Measurements from ENCODE around the gene PRMT9. TPM values are rescaled to one million over a fixed set of nuclear protein-coding genes. Genes with fewer than 3 reads are reported as not detected.

PRMT9 gene
- total and polyA plus RNA-seq, 2 of the 4 experiments (the other 2 are of a cell fraction), result 5.0 to 14.2 TPM

DNA sequence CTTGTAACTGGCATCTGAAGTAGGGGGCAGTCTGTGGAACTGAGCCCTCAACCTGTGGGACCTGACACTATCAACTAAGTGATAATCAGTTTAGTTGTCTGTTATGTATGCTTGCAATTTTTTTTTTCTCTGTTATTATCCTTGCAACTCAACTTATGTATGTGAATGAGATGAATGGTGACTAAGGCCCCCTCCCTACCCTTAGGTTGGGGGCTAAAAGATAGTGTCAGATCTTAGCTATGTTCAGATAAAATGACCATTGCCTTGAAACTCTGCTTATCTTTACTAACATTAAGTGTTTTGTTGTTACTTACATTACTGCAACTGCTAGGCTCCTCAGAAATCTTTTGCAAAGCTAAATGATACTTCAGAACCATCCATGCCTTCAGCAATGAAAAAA is 35.3 kb downstream of the PRMT9 start:
- Histone ChIP-seq H3K4me1 (ENCODE audit: control insufficient read depth, insufficient read depth, low read length) (no peaks in the 10 kb centered on the region), H4K20me1 (ENCODE audit: insufficient read depth, low read length) (no peaks in the 10 kb centered on the region), H2BK5ac (ENCODE audit: low read depth, low read length, poor library complexity, severe bottlenecking) (no peak overlapping the region), H2BK15ac (ENCODE audit: low read depth, low read length) (no peak overlapping the region), H3K4ac (ENCODE audit: low read depth, low read length) (no peak overlapping the region), H2AK5ac (ENCODE audit: low read depth, low read length) (no peak overlapping the region), H2BK120ac (ENCODE audit: low read depth, low read length) (no peak overlapping the region), H3K9me3 (ENCODE audit: control insufficient read depth, insufficient read depth, low read length) (no peaks in the 10 kb centered on the region), H3K79me1 (ENCODE audit: low read depth in 1 of 2, low read length in 2 of 2) (peaks cover 14 to 15% of the 10 kb centered on the region in 2 experiments), H3K4me2 (ENCODE audit: low read depth, low read length) (no peak overlapping the region), H3K9ac (ENCODE audit: low read depth, low read length) (no peak overlapping the region), H3K18ac (ENCODE audit: low read depth, low read length) (no peak overlapping the region), H2AFZ (replicated peaks; ENCODE audit: low read length, poor library complexity) (no peak overlapping the region), H4K91ac (ENCODE audit: insufficient read depth, low read depth, low read length) (no peak overlapping the region), H3K56ac (ENCODE audit: extremely low read depth, insufficient read depth, low read length) (no peak overlapping the region), H2AK9ac (replicated peaks; ENCODE audit: low read depth, low read length, poor library complexity) (no peak overlapping the region), H3K36me3 (ENCODE audit: control insufficient read depth, insufficient read depth, low read length) (peaks cover 9% of the 10 kb centered on the region; the same call in 1 of the 2 replicates), H3K27me3 (ENCODE audit: control insufficient read depth, insufficient read depth, low read length) (no peaks in the 10 kb centered on the region), H3K4me3 (ENCODE audit: insufficient read depth, low read depth, low read length) (no peak overlapping the region), H4K5ac (ENCODE audit: low read depth, low read length) (no peak overlapping the region), H3K9me1 (ENCODE audit: insufficient read depth, low read length) (peaks cover 5% of the 10 kb centered on the region; the same call in 1 of the 2 replicates), H3K27ac (ENCODE audit: insufficient read depth, low read length) (no peak overlapping the region), H2BK20ac (ENCODE audit: low read depth, low read length) (no peak overlapping the region), H3K14ac (replicated peaks; ENCODE audit: low read depth, low read length) (no peak overlapping the region), H3K23ac (ENCODE audit: low read depth, low read length) (no peak overlapping the region), H4K8ac (ENCODE audit: low read depth in 2 of 2, low read length in 2 of 2) (no peak overlapping the region)
- DNase-seq (no peak), ATAC-seq (ENCODE audit: low read depth) (no peak)
- no peak for TF ChIP-seq MAZ (IDR thresholded peaks at IDR 0.05; ENCODE audit: borderline replicate concordance, low read depth, low read length)
- no peak for TF ChIP-seq RAD21 (IDR thresholded peaks at IDR 0.05; ENCODE audit: low read length)
- no peak for TF ChIP-seq RCOR1 (IDR thresholded peaks at IDR 0.05; ENCODE audit: insufficient replicate concordance, low read length)
- TF ChIP-seq CEBPB (IDR thresholded peaks at IDR 0.05; ENCODE audit: low read depth, low read length), result no peak
- TF ChIP-seq, protein P1, sequence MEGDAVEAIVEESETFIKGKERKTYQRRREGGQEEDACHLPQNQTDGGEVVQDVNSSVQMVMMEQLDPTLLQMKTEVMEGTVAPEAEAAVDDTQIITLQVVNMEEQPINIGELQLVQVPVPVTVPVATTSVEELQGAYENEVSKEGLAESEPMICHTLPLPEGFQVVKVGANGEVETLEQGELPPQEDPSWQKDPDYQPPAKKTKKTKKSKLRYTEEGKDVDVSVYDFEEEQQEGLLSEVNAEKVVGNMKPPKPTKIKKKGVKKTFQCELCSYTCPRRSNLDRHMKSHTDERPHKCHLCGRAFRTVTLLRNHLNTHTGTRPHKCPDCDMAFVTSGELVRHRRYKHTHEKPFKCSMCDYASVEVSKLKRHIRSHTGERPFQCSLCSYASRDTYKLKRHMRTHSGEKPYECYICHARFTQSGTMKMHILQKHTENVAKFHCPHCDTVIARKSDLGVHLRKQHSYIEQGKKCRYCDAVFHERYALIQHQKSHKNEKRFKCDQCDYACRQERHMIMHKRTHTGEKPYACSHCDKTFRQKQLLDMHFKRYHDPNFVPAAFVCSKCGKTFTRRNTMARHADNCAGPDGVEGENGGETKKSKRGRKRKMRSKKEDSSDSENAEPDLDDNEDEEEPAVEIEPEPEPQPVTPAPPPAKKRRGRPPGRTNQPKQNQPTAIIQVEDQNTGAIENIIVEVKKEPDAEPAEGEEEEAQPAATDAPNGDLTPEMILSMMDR (conservative IDR thresholded peaks at IDR 0.05; ENCODE audit: low read depth, low read length), result no peak
- no peak for TF ChIP-seq FOS (IDR thresholded peaks at IDR 0.05; ENCODE audit: low read depth, low read length)
- no peak for TF ChIP-seq RFX5 (IDR thresholded peaks at IDR 0.05; ENCODE audit: low read depth, low read length)
- no peak for TF ChIP-seq BHLHE40 (IDR thresholded peaks at IDR 0.05; ENCODE audit: low read depth, low read length)
- no peak for TF ChIP-seq MXI1 (IDR thresholded peaks at IDR 0.05; ENCODE audit: borderline replicate concordance, low read depth, low read length)
- TF ChIP-seq, protein P2, sequence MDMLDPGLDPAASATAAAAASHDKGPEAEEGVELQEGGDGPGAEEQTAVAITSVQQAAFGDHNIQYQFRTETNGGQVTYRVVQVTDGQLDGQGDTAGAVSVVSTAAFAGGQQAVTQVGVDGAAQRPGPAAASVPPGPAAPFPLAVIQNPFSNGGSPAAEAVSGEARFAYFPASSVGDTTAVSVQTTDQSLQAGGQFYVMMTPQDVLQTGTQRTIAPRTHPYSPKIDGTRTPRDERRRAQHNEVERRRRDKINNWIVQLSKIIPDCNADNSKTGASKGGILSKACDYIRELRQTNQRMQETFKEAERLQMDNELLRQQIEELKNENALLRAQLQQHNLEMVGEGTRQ (IDR thresholded peaks at IDR 0.05; ENCODE audit: low read depth, low read length), result no peak
- no peak for TF ChIP-seq MAFK (IDR thresholded peaks at IDR 0.05; ENCODE audit: low read depth, low read length)
- no peak for TF ChIP-seq CHD1 (IDR thresholded peaks at IDR 0.05; ENCODE audit: low read depth, low read length)
- ChIA-PET POLR2A (ENCODE audit: unreplicated experiment) (no interaction called here), CTCF (no interaction called here)
- BruUV-seq (replicated peaks), result no TSS peak
- in situ Hi-C loops (cut with MboI; ENCODE audit: low sequenced_read_pairs) (no loop called here), dilution Hi-C loops (cut with HindIII; ENCODE audit: low sequenced_read_pairs, unreplicated experiment) (no loop called here), intact Hi-C loops (cut with micrococcal nuclease) (no loop called here)

Data from IMR-90 (cell line).